ENCODE results near the gene KRT81.

The KRT81 gene

GRCh38 chr12:52271158-52271557 is 20.2 kb downstream of the KRT81 start:
- H3K4me3 ChIP-seq (ENCODE audit: severe bottlenecking), result no peak overlapping the region
- peaks cover 5% of the 10 kb centered on the region for H3K4me1 ChIP-seq (ENCODE audit: insufficient read depth, poor library complexity, severe bottlenecking)
- no peak for TF ChIP-seq CTCF (IDR thresholded peaks at IDR 0.05; ENCODE audit: poor library complexity, severe bottlenecking)
- ATAC-seq (ENCODE audit: low read depth), result no peak
- H3K36me3 ChIP-seq (ENCODE audit: low read depth), result no peaks in the 10 kb centered on the region
- no peaks in the 10 kb centered on the region for H3K27me3 ChIP-seq (ENCODE audit: insufficient read depth, poor library complexity, severe bottlenecking)
- H3K9me3 ChIP-seq (ENCODE audit: severe bottlenecking), result no peaks in the 10 kb centered on the region
- DNase-seq (ENCODE audit: low spot score), result no peak
- no peak overlapping the region for H3K27ac ChIP-seq (ENCODE audit: poor library complexity, severe bottlenecking)

GRCh38 chr12:52270541-52271070 is 20.7 kb downstream of the KRT81 start:
- H3K4me3 ChIP-seq (ENCODE audit: severe bottlenecking), result no peak overlapping the region
- no peaks in the 10 kb centered on the region for H3K36me3 ChIP-seq (ENCODE audit: low read depth)
- DNase-seq (ENCODE audit: low spot score) (no peak), ATAC-seq (ENCODE audit: low read depth) (no peak)
- H3K27ac ChIP-seq (ENCODE audit: poor library complexity, severe bottlenecking), result no peak overlapping the region
- no peak for TF ChIP-seq CTCF (IDR thresholded peaks at IDR 0.05; ENCODE audit: poor library complexity, severe bottlenecking)
- H3K4me1 ChIP-seq (ENCODE audit: insufficient read depth, poor library complexity, severe bottlenecking), result peaks cover 5% of the 10 kb centered on the region
- H3K27me3 ChIP-seq (ENCODE audit: insufficient read depth, poor library complexity, severe bottlenecking), result no peaks in the 10 kb centered on the region
- H3K9me3 ChIP-seq (ENCODE audit: severe bottlenecking), result no peaks in the 10 kb centered on the region

GRCh38 chr12:52268212-52268611 is 23.1 kb downstream of the KRT81 start:
- no peak for TF ChIP-seq CTCF (IDR thresholded peaks at IDR 0.05; ENCODE audit: poor library complexity, severe bottlenecking)
- Histone ChIP-seq H3K27me3 (ENCODE audit: insufficient read depth, poor library complexity, severe bottlenecking) (no peaks in the 10 kb centered on the region), H3K9me3 (ENCODE audit: severe bottlenecking) (no peaks in the 10 kb centered on the region), H3K36me3 (ENCODE audit: low read depth) (no peaks in the 10 kb centered on the region), H3K27ac (ENCODE audit: poor library complexity, severe bottlenecking) (no peak overlapping the region), H3K4me3 (ENCODE audit: severe bottlenecking) (no peak overlapping the region), H3K4me1 (ENCODE audit: insufficient read depth, poor library complexity, severe bottlenecking) (peaks cover 5% of the 10 kb centered on the region)
- ATAC-seq (ENCODE audit: low read depth) (no peak), DNase-seq (ENCODE audit: low spot score) (no peak)

- H3K36me3 ChIP-seq (ENCODE audit: low read depth), result no peaks in the 10 kb centered on the region
- DNase-seq (ENCODE audit: low spot score), result no peak
- H3K4me1 ChIP-seq (ENCODE audit: insufficient read depth, poor library complexity, severe bottlenecking), result peaks cover 5% of the 10 kb centered on the region
- no peaks in the 10 kb centered on the region for H3K27me3 ChIP-seq (ENCODE audit: insufficient read depth, poor library complexity, severe bottlenecking)
- no peak for TF ChIP-seq CTCF (IDR thresholded peaks at IDR 0.05; ENCODE audit: poor library complexity, severe bottlenecking)
- H3K4me3 ChIP-seq (ENCODE audit: severe bottlenecking), result no peak overlapping the region
- ATAC-seq (ENCODE audit: low read depth), result no peak
- H3K9me3 ChIP-seq (ENCODE audit: severe bottlenecking), result no peaks in the 10 kb centered on the region
- H3K27ac ChIP-seq (ENCODE audit: poor library complexity, severe bottlenecking), result no peak overlapping the region
Observed at GRCh38 chr12:52267699-52268098, 23.6 kb downstream of the KRT81 start.

GRCh38 chr12:52267266-52267665 is 24.1 kb downstream of the KRT81 start:
- DNase-seq (ENCODE audit: low spot score), result peak; percentile 11
- ATAC-seq (ENCODE audit: low read depth), result no peak
- Histone ChIP-seq H3K27ac (ENCODE audit: poor library complexity, severe bottlenecking) (no peak overlapping the region), H3K27me3 (ENCODE audit: insufficient read depth, poor library complexity, severe bottlenecking) (no peaks in the 10 kb centered on the region), H3K9me3 (ENCODE audit: severe bottlenecking) (no peaks in the 10 kb centered on the region), H3K4me3 (ENCODE audit: severe bottlenecking) (no peak overlapping the region), H3K36me3 (ENCODE audit: low read depth) (no peaks in the 10 kb centered on the region), H3K4me1 (ENCODE audit: insufficient read depth, poor library complexity, severe bottlenecking) (peaks cover 5% of the 10 kb centered on the region)
- no peak for TF ChIP-seq CTCF (IDR thresholded peaks at IDR 0.05; ENCODE audit: poor library complexity, severe bottlenecking)

Measured in RWPE2 (cell line).